Measurements from ENCODE around the gene AHSP.
"Not testable (repeated sequence)": the region's sequence is repeated elsewhere in the genome, so short reads cannot be mapped to it uniquely, and the experiment has no call there.

Gene AHSP

GRCh38 chr16:31501226-31501965 is 26.3 kb upstream of the AHSP start:
- DNase-seq: no peak

- DNase-seq: no peak
Observed at GRCh38 chr16:31501966-31502348, 25.7 kb upstream of the AHSP start.

- DNase-seq: no peak
Observed at GRCh38 chr16:31502981-31503380, 24.7 kb upstream of the AHSP start.

GRCh38 chr16:31503555-31503954 is 24.1 kb upstream of the AHSP start:
- not testable (repeated sequence) for DNase-seq

GRCh38 chr16:31504159-31504558 is 23.5 kb upstream of the AHSP start:
- DNase-seq: no peak

- DNase-seq: no peak
Observed at GRCh38 chr16:31505483-31505882, 22.2 kb upstream of the AHSP start.

- DNase-seq: no peak
Observed at GRCh38 chr16:31507617-31507928, 20.1 kb upstream of the AHSP start.

- DNase-seq: peak; percentile 68
Observed at GRCh38 chr16:31507929-31508705, 19.6 kb upstream of the AHSP start, which contains the start of gene RUSF1. TSS of gene RUSF1 (minus strand) at chr16:31508391. CDS start at chr16:31508373, 18 bp downstream.

GRCh38 chr16:31508706-31509195 is 18.9 kb upstream of the AHSP start:
- DNase-seq: no peak

GRCh38 chr16:31513126-31513525 is 14.6 kb upstream of the AHSP start:
- no peak for DNase-seq

- no peak for DNase-seq
Observed at GRCh38 chr16:31513884-31514283, 13.8 kb upstream of the AHSP start.

- DNase-seq: no peak
Observed at GRCh38 chr16:31517800-31518402, 9.8 kb upstream of the AHSP start.

GRCh38 chr16:31519759-31520431 is 7.8 kb upstream of the AHSP start:
- no peak for DNase-seq

GRCh38 chr16:31521368-31521767 is 6.3 kb upstream of the AHSP start:
- DNase-seq: no peak

GRCh38 chr16:31522071-31522470 is 5.6 kb upstream of the AHSP start:
- no peak for DNase-seq

- DNase-seq: not testable (repeated sequence)
Observed at GRCh38 chr16:31523768-31524167, 3.9 kb upstream of the AHSP start.

GRCh38 chr16:31525113-31525512 is 2.6 kb upstream of the AHSP start:
- DNase-seq: no peak

GRCh38 chr16:31528523-31529107 is 915 bp downstream of the AHSP start:
- DNase-seq: no peak

- peak; percentile 9 for DNase-seq
Observed at GRCh38 chr16:31529108-31529936, 1.6 kb downstream of the AHSP start.

GRCh38 chr16:31529937-31530312 is 2.2 kb downstream of the AHSP start:
- no peak for DNase-seq

- no peak for DNase-seq
Observed at GRCh38 chr16:31530405-31530804, 2.7 kb downstream of the AHSP start.

GRCh38 chr16:31531096-31531495 is 3.4 kb downstream of the AHSP start:
- DNase-seq: no peak
